Kidney epithelial cell (primary cell): ENCODE measurements around the gene DENND1A. TPM values are rescaled to one million over a fixed set of nuclear protein-coding genes. Genes with fewer than 3 reads are reported as not detected.

Experiments used
- DNase-seq: peaks from one replicate; pipeline ENCODE4 v3.0.0-alpha.2; 2010; ENCODE audit warnings: low read depth
- H3K27me3 ChIP-seq: 2 replicates; pipeline ENCODE4 v1.6.0; 2011; ENCODE audit warnings: low read length; ENCODE audit not compliant: control insufficient read depth, insufficient read depth
- H3K36me3 ChIP-seq: 2 replicates; pipeline ENCODE4 v1.5.1; 2011; ENCODE audit warnings: low read length; ENCODE audit not compliant: control insufficient read depth, insufficient read depth
- H3K4me3 ChIP-seq: 2 replicates; pipeline ENCODE4 v1.5.1; 2011; ENCODE audit warnings: low read depth, mild to moderate bottlenecking, control low read depth, low read length
- CTCF ChIP-seq: IDR thresholded peaks from 2 replicates; pipeline ENCODE4 v1.5.1; 2011; ENCODE audit warnings: mild to moderate bottlenecking, moderate library complexity, low read length, control low read depth, inconsistent platforms; ENCODE audit not compliant: insufficient read depth, poor library complexity, severe bottlenecking
- total RNA-seq: library from RNA; depleted of rRNA; stranded (reverse); fragments of >200 nt; gene quantifications from 2 replicates; pipeline ENCODE4 v1.2.3, GENCODE V29; 2015

The DENND1A gene
- total RNA-seq, 1 donor from 2014 or later: 14.5 TPM

- H3K27me3 ChIP-seq: peaks cover 9% of the 10 kb centered on the region
- H3K36me3 ChIP-seq: no peaks in the 10 kb centered on the region
- DNase-seq: no peak
- no peak overlapping the region for H3K4me3 ChIP-seq
- no peak for TF ChIP-seq CTCF
Observed at GRCh38 chr9:123346826-123347225, 583.1 kb downstream of the DENND1A start.

GRCh38 chr9:123346026-123346425 lies 583.9 kb downstream of the DENND1A start:
- no peak for TF ChIP-seq CTCF
- H3K27me3 ChIP-seq: peaks cover 9% of the 10 kb centered on the region
- no peak overlapping the region for H3K4me3 ChIP-seq
- no peak for DNase-seq
- no peaks in the 10 kb centered on the region for H3K36me3 ChIP-seq

GRCh38 chr9:123345567-123345955 lies 584.4 kb downstream of the DENND1A start:
- H3K36me3 ChIP-seq: no peaks in the 10 kb centered on the region
- H3K4me3 ChIP-seq: no peak overlapping the region
- TF ChIP-seq CTCF: no peak
- H3K27me3 ChIP-seq: peaks cover 9% of the 10 kb centered on the region
- DNase-seq: no peak

GRCh38 chr9:123344192-123344949 lies 585.6 kb downstream of the DENND1A start:
- no peak for DNase-seq
- Histone ChIP-seq H3K27me3 (peaks cover 9% of the 10 kb centered on the region), H3K36me3 (no peaks in the 10 kb centered on the region), H3K4me3 (no peak overlapping the region)
- no peak for TF ChIP-seq CTCF

- H3K27me3 ChIP-seq: peaks cover 4% of the 10 kb centered on the region
- DNase-seq: no peak
- no peak overlapping the region for H3K4me3 ChIP-seq
- TF ChIP-seq CTCF: no peak
- no peaks in the 10 kb centered on the region for H3K36me3 ChIP-seq
Observed at GRCh38 chr9:123343443-123344191, 586.3 kb downstream of the DENND1A start.
